Fibroblast of skin of left biceps (primary cell): ENCODE measurements around the gene ANLN.

Source experiments
- DNase-seq, 2 experiments: peaks; one replicate each; pipeline ENCODE4 v3.0.0-alpha.2; 2013; ENCODE audit warnings: low read depth in 2 of 2

The ANLN gene

DNA sequence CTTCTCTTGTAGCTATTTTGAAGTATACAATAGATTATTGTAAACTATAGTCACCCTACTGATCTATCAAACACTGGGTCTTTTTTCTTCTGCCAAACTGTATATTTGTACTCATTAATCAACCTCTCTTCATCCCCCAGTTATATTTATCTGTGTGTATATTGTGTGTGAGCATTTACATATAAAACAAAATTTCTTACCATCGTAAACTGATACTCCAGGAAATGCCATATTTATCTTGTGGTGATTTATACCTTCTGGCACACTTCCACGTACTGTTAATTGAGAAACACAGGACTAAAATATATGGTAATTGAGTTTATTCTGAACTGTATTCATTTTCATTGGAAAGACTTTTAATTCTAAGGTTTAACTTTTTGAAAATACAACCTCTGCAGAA, 18.9 kb downstream of the ANLN start:
- no peak for DNase-seq

DNA sequence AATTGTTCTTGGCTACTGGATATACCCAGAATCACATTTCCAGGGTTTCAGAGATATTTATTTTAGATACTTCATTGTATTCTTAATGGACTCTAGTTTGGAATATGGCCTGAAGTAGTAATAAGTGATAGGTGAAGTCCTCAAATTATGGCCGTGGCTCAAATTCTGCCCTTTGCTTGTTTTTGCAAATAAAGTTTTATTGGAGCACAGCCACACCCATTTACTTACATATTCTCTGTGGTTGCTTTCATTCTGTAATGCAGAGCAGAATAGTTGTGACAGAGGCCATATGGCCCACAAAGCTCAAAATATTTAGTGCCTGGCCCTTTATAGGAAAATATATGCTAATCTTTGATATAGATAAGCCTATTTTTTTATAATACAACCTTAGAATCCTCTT, 19.5 kb downstream of the ANLN start:
- DNase-seq, result no peak

DNA sequence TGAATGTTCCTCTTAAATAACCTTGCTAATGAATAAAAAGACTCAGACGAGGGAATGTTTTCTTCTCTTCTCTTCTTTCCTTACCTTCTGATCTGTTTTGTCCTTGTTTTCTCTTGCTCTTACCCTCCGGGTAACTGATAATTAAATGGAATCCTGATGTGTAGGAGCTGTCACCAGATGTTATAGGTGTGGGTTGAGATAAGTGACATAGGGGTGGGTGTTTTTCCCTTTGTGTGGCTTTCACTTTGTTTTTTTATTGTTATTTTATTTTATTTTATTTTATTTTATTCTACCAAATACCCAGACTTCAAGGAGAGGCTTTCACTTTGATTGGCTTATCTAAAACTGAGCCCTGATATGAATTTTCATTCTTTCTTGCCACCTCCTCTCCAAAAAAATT, 25.5 kb downstream of the ANLN start:
- no peak for DNase-seq

DNA sequence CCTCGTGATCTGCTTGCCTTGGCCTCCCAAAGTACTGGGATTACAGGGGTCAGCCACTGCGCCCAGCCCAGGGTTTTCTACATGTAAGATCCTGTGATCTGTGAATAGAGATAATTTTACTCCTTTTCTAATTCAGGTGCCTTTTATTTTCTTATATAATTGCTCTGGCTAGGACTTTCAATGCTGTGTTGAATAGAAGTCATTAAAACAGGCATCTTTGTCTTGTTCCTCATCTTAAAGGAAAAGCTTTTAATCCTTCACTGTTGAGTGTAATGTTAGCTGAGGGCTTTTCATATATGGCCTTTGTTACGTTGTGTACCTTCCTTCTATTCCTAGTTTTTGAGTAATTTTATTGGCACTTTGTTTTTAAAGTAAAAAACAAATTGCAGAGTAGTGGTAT, 26.6 kb downstream of the ANLN start:
- no peak for DNase-seq

DNA sequence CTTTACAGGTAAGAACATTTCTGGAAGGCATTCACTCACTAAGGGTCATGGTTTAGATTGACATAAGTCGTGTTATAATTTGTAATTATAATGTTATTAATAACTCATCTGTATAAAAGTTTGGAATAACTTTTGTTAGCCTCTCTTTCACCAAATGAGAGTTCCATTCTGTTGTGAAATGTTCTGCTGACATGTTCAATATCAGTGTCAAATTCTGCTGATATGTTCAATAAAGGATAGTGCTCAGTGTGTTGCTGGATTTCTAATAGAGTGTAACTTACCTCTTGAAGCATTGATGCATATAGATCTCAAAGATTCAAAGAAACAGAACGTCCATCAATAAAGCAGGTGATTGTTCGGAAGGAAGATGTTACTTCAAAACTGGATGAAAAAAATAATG, 30.6 kb downstream of the ANLN start:
- no peak for DNase-seq

DNA sequence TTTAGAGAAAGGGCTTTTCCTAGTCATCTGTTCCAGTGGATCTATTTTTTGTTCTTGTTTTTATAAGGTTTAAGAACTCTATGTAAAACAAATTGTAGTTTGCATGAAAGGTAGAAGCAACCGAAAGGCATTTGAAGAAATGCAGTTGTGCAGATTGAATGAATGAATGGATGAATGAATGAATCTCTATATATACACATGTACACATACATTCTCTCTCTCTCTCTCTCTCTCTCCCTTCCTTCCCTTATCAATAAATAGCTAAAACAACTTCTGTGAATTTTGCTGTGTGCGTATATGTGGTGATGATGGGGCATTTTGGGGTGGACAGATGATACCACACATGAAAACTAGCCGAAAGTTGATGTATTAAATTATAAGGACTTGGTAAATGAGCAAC, 32.4 kb downstream of the ANLN start:
- DNase-seq, result no peak

DNA sequence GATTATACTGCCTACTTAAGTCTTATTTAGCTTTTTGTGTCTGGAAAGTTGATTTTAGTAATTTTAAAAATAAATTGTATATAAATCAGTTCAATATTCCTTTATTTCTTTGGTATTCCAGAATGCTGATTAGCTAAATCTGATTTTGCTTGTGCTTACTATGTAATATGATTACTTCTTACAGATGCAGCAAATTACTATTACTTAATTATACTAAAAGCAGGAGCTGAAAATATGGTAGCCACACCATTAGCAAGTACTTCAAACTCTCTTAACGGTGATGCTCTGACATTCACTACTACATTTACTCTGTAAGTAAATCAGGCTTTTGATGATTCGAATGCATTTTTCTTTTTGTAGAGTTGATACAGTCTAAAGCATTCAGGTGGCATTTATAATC, 34.0 kb downstream of the ANLN start:
- DNase-seq, result no peak

DNA sequence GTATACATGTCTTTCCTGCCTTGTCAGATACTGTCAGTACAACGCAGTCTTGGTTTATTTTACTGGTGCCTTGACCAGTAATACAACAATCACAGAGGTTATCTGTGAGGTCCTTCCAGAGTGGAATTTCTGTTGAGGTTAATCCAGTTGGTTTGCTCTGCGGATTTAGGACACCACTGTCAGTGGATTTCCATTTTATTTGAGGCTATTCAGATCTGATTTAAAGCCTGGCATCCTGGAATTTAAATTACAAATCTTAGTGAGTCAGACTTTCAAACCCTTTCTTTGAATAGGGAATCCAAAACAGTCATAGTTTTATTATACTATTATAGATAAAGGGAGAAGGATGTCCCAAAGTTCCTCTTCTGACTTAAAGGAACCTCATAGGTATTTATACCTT, 40.5 kb downstream of the ANLN start:
- no peak for DNase-seq

DNA sequence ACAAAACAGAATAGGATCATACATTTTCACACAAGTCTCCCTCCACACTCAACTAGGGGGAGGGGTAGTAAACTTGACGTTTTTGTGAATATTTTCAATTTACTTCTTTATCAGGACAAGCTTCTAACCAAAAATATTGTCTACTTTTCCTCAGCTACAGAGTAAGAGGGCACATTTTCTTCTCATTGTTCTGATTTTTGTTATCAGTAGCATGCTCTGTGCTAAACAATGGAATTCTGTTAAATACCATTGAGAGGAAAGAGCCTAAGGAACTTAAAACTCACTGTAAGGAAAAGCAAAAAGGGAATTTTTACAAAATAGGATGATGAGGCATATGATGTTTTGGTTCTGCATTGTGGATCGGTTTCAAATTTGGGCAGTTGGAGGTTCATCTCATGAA, 41.2 kb downstream of the ANLN start:
- no peak for DNase-seq

DNA sequence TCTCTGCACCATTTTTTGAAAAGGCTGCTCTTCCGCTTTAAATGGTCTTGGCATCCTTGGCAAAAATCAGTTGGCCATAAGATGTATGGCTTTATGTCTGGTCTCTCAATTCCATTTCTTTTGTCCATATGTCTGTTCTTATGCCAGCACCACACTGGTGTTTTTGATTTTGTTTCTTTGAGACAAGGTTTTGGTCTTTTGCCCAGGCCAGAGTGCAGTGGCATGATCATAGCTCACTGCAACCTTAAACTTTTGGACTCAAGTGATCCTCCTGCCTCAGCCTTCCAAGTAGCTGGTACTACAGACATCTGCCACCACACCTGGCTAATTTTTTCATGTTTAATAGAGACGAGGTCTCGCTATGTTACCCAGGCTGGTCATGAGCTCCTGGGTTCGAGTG, 48.5 kb downstream of the ANLN start:
- no peak for DNase-seq

DNA sequence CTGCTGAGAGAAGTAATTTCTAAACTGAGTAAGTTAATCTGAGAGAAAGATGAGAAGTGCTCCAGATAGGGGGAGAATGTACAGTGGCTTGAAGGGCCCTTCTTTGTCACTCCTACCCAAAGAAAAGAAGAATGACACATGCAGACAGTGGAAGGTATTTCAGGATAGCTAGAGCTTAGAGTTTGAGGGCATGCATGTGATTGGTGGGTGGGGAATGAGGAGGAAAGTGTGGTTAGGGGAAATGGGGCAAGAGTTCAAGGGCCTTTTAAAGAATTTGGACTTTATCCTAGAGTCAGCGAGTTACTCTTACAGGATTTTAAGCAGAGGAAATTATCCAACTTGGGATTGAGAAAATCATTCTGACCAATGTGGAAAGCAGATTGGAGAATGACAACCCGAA, 50.0 kb downstream of the ANLN start:
- DNase-seq, result no peak

DNA sequence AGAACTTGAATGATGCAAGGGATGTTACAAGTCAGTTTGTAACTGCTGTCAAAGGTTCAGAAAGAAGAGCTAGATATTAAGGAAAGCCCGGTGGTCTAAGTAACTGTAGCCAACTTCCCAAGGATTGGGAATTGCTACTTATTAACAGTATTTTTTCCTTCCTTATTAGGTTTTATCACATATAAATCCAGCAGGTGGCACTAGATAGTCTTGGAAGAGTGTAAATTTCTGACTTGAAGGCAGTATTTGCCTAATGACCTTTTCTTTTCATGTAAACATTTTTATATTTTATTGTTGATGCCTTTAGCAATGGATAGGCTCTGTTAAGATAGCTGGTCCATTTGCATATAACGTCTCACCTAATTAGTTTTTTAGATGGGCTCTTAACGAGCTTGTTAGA, 51.2 kb downstream of the ANLN start:
- no peak for DNase-seq

DNA sequence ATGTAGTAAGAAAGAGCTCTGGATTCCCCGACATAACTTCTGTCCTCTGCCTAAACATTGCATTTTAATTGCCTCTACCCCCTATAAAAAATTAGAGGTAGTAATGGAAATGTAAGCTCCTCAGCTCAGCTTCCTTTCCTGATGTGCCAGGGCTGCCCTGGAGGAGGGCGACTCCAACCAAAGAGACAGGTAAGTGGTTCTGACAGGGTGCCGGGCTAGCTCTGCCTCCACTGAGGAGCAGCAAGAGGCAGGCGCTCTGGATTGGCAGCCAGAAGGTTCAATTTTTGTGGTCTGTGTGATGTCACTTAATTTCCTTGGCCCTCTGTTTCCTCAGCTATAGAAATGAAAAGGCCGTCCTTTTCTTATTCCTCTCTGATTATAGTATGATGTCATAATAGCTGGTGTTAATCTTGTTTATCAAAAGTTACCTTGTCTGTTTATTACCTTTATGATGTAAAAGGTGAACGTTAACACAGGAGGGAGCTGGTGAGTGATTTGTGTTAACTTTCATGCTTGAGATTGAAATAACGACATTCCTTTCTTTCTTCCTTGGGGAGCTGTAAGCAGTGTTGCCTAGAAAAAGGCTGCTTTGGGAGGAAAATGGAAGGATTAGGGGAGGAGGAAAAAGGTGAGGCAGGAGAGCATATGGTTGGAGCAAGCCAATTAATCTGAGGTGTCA, 51.8 kb downstream of the ANLN start:
- DNase-seq, result no peak

DNA sequence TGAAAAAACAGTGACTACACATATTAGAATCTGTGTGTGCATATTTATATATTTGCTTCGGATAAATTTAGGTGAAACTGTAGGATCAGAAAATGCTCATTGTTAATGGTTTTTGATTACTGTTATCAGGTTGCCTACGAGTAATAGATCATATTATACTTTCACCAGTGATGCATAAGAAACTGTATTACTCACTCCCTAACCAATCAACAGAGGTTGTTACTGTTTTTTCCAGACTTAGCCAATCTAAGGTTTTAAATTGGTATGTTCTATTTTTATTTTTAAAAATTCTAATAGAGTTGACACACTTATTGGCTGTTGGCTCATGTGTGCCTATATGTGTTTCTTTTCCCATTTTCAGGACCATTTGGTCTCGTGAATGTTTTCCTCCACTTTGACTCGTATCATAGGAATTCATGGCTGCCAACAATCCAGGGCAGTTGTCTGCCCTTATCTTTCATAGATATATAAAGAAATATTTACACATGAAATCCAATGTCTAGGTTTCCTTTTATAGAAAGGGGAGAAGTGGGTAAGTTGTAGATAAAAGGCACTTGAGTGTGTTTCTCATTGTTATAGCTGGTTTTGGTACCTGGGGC, 59.2 kb downstream of the ANLN start:
- DNase-seq, result no peak

DNA sequence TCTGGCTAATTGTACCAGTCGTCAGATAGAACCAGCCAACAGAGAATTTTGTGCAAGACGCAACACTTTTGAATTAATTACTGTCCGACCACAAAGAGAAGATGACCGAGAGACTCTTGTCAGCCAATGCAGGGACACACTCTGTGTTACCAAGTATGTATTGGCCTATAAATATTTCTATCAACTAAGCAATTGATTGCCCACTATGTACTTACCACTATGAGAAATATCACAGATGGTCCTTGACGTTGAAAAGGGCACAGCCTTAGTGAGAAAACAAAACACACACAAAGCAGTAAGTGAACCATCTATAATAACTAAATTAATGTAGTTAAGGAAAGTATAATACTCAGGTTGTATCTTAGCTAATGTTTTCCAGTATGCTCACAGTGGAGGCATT, 60.0 kb downstream of the ANLN start:
- DNase-seq, result no peak

DNA sequence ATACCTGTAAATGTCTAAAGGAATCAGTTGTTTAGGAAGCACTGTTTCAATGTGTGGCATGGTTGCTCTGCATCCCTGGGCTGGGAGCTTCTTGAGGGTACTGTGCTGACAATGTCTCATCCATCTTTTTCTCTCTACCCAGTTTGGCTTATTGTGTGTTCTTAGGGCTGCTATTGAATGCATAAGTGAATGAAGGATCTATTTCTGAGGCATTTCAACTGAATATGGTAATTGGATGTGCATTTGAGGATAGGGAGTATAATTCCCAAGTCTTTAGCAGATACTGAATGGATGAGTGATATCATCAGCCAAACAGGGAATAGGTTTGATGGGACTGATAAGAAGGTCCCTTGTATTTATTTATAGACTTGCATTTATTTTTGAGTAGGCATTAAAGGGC, 64.1 kb downstream of the ANLN start:
- DNase-seq, result no peak

DNA sequence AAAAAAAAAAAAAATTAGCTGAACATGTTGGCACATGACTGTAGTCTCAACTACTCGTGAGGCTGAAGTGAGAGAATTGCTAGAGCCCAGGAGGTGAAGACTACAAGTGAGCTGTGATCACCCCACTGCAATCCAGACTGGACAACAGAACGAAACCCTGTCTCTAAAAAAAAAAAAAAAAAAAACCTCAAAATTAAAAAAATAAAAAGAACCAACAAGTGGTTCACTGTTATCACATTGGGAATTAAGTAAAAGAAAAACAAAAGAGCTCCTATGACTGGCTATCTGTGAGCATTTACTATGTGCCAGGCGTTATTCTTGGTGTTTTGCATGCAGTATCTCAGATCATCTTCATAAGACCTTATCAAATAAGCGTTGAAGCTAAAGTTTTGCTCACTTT, 66.0 kb downstream of the ANLN start:
- DNase-seq, result no peak

DNA sequence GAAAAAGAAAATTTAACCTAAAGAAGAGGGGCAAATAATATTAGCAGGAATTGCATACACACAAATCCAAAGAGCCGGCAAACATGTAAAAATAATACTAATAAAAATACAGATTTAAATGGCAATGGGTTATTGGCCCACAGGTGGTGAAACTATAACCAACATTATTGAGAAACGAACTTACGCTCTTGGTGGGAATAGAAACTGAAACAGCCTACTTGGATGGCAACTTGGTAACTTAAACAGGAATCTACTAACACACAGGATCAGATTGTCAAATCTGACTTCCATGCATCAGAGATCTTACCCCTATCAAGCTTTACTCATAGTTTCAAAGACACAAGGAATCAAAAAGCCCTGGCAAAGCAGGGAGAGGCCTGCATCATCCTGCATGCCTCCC, 66.5 kb downstream of the ANLN start:
- no peak for DNase-seq

DNA sequence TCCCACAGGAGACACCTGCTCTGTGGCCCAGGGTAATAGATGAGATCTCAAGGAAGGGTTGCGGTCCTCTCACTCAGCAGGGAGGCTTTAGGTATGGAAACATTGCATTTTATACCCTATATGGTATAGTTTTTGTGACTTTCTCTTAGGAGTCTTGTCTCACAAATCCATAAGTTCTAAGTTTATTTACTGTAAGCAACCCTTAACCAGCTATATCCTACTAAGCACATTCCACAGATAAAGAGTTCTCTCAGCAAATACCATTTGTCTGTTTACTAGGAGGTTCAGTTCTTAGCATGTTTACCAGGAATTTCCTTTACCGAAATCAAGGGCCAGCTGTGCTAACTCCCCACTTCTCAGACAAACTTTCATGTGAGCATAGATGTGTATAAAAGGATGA, 66.9 kb downstream of the ANLN start:
- DNase-seq, result no peak

DNA sequence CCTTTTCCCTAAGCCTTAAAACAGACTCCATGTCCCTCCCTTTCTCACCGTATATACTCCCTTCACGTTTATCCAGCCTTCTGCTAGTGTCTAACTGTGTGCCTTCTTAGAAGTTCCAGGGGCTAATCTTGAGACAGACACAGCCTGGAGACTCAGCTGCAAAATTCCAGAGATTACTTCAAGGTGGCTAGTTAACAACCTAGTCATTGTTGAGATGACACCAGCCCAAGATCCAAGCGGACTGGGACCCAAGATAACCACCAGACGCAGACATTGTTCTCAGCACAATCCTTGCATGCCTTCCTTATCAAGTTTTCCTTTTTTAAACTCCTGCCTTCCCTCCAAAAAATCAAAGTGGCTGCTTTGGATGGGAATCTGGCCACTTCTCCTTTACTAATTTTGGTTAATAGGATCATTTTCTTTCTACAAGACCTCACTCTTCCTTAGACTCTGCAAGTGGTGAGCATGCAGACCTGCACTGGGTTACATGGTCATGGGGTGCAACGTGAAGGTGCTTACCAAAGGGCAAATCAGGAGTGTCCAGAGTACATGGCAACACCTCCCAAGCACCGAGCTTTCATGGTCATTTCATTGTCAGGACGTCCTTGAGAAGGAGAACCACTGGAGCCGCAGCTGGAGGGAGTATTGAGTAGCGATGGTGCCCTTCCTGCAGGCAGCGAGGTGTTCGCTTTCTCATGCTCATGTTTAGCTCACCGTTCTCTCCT, 69.7 kb downstream of the ANLN start:
- DNase-seq, result no peak

DNA sequence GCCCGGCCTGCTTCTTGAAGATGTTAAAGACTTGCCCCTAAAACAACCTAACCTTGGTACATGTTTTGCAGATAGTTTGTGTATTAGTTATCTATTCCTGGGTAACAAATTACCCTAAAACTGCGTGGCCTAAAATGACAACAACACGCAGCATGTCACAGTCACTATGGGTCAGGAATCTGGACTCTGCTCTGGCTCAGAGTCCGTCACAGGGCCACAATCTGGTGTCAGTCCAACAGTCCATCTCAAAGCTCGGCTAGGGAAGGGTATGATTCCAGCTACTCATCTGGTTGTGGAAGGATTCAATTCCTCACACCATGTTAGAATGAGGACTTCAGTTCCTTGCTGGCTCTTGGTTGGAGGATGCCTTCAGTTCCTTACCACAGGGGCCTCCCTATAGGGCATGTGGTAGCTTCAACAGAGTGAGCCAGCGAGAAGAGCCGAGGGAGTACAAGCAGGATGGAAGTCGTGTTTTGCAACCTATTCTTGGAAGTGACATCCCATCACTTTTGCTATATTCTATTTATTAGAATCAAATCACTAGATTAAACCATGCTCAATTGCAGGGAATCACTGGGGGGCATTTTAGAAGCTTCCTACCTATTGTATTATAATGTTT, 71.3 kb downstream of the ANLN start:
- no peak for DNase-seq

DNA sequence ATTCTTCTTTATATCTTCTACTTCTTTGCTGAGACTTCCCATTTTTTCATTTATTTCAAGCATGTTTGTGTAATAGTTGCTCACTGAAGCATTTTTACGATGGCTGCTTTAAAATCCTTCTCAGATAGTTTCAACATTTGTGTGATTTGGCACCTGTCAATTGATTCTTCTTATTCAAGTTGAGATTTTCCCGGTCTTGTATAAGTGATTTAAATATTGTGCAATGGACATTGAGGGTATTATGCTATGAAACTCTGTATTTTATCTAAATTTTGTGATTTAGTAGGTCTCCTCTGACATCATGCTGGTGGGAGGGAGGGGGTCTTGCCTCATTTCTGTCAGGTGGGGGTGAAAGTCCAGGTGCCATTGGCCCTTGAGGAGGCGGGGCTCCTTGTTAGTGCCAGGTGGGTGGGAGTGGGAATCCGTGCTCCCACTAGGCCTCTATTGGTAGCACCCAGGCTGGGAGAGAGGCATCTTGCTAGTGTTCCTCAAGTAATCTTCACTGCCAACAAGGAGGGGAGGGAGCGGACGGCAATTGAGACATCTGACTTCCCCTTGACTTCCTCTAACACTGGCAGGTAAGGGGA, 73.0 kb downstream of the ANLN start:
- DNase-seq, result no peak

DNA sequence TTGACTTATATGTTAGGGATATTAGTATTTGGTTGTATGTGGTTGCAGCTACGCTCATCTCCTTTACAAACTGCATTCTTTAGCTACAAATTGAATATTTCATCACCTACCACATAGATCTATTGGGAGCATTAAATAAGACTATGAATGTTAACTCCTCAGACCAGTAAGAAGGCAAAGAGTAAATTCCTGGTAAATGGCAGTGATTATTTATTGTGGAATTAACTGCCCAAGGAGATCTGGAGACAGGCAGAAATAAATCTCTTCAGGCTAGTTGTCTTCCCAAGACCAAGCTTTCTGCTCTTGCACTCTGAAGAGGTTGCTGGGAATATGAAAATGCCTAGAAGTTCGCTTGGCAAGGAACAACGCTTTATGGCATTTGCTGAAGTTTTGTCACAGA, 74.6 kb downstream of the ANLN start:
- DNase-seq, result no peak
